Measurements from ENCODE around the gene MAGEA2B. TPM values are rescaled to one million over a fixed set of nuclear protein-coding genes. Genes with fewer than 3 reads are reported as not detected.
"Not testable (repeated sequence)": the region's sequence is repeated elsewhere in the genome, so short reads cannot be mapped to it uniquely, and the experiment has no call there.

The MAGEA2B gene
- total and polyA plus RNA-seq, 4 donors, result not detected

DNA sequence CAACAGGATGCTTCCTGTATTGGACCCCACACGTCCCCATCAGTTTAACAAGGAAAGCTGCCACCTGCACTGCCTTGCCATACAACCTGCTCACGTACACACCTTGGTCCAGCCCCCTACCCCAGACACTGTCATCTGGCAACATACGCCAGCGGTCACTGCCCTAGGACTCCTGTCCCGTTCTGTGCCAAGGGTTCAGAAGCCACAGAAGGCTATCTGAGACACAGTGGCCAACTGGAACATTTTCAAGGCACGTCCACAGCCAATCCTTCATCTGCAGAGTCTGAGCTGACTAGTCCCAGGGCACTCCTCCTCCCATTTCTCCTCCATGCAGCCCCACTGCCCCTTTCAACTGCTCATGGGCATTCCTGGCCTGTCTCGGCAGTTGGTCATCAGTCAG is 47.2 kb downstream of the MAGEA2B start:
- not testable (repeated sequence) for DNase-seq (ENCODE audit: low spot score); H3K4me1 ChIP-seq (ENCODE audit: control insufficient read depth in 4 of 4, insufficient read depth in 4 of 4, low read length in 3 of 4); H3K9me3 ChIP-seq (ENCODE audit: control insufficient read depth in 4 of 4, low read length in 3 of 4); H3K27me3 ChIP-seq (ENCODE audit: control insufficient read depth in 4 of 4, insufficient read depth in 4 of 4, low read length in 3 of 4); H3K27ac ChIP-seq (ENCODE audit: low read depth in 1 of 2, low read length in 2 of 2); H3K36me3 ChIP-seq (ENCODE audit: control insufficient read depth in 4 of 4, insufficient read depth in 3 of 4, low read depth in 1 of 4, low read length in 3 of 4); H3K9ac ChIP-seq (ENCODE audit: low read depth in 1 of 2, low read length in 2 of 2); H3K4me3 ChIP-seq (ENCODE audit: low read depth in 1 of 3, low read length in 3 of 3)
- 55% methylated on average over 2 of the region's 7 CpGs for WGBS

- H3K9me3 ChIP-seq (ENCODE audit: control insufficient read depth in 4 of 4, low read length in 3 of 4); H3K4me1 ChIP-seq (ENCODE audit: control insufficient read depth in 4 of 4, insufficient read depth in 4 of 4, low read length in 3 of 4); H3K36me3 ChIP-seq (ENCODE audit: control insufficient read depth in 4 of 4, insufficient read depth in 3 of 4, low read depth in 1 of 4, low read length in 3 of 4); H3K27ac ChIP-seq (ENCODE audit: low read depth in 1 of 2, low read length in 2 of 2); H3K27me3 ChIP-seq (ENCODE audit: control insufficient read depth in 4 of 4, insufficient read depth in 4 of 4, low read length in 3 of 4); DNase-seq (ENCODE audit: low spot score); H3K4me3 ChIP-seq (ENCODE audit: low read depth in 1 of 3, low read length in 3 of 3); H3K9ac ChIP-seq (ENCODE audit: low read depth in 1 of 2, low read length in 2 of 2): not testable (repeated sequence)
- 83% methylated on average over 9 of the region's 9 CpGs for WGBS
These were observed 52.1 kb downstream of the MAGEA2B start for GRCh38 chrX:152766562-152766961.

Other genes with a start within 250 kb of the MAGEA2B start
- gene GABRQ, start 76.7 kb upstream of the MAGEA2B start, total RNA-seq, result under 1 TPM in 1 of 2 donors, not detected in 1; 0.05 TPM
- under 1 TPM in 1 of 2 donors, not detected in 1; 0.01 TPM for gene GABRQ, start 76.7 kb upstream of the MAGEA2B start, polyA plus RNA-seq
- gene MAGEA3, start 15.8 kb upstream of the MAGEA2B start, total RNA-seq, result not detected
- not detected for gene MAGEA3, start 15.8 kb upstream of the MAGEA2B start, polyA plus RNA-seq
- gene CSAG2, start 5.4 kb upstream of the MAGEA2B start, total RNA-seq, result under 1 TPM in 1 of 2 donors, not detected in 1; 0.14 TPM
- not detected for gene CSAG2, start 5.4 kb upstream of the MAGEA2B start, polyA plus RNA-seq
- not detected for gene CSAG1, start 19.1 kb downstream of the MAGEA2B start, total RNA-seq
- gene CSAG1, start 19.1 kb downstream of the MAGEA2B start, polyA plus RNA-seq, result not detected
- gene MAGEA12, start 19.1 kb downstream of the MAGEA2B start, total RNA-seq, result not detected
- not detected for gene MAGEA12, start 19.1 kb downstream of the MAGEA2B start, polyA plus RNA-seq
- not detected for gene MAGEA2, start 39.2 kb downstream of the MAGEA2B start, total RNA-seq
- gene MAGEA2, start 39.2 kb downstream of the MAGEA2B start, polyA plus RNA-seq, result not detected
- gene CSAG3, start 44.6 kb downstream of the MAGEA2B start, total RNA-seq, result under 1 TPM in 1 of 2 donors, not detected in 1; 0.14 TPM
- gene CSAG3, start 44.6 kb downstream of the MAGEA2B start, polyA plus RNA-seq, result not detected
- gene MAGEA6, start 55.1 kb downstream of the MAGEA2B start, total RNA-seq, result not detected
- not detected for gene MAGEA6, start 55.1 kb downstream of the MAGEA2B start, polyA plus RNA-seq
- 10 to 100 TPM; 10.1 to 24.3 TPM for gene CETN2, start 116.1 kb downstream of the MAGEA2B start, total RNA-seq
- gene CETN2, start 116.1 kb downstream of the MAGEA2B start, polyA plus RNA-seq, result 10 to 100 TPM; 10.9 to 16.4 TPM
- 10 to 100 TPM; 42.6 to 63.6 TPM for gene NSDHL, start 116.4 kb downstream of the MAGEA2B start, total RNA-seq
- gene NSDHL, start 116.4 kb downstream of the MAGEA2B start, polyA plus RNA-seq, result 10 to 100 TPM; 23.8 to 34.6 TPM
- gene ZNF185, start 183.4 kb downstream of the MAGEA2B start, total RNA-seq, result 1 to 10 TPM; 1.1 to 3.2 TPM
- under 1 TPM; 0.44 to 0.80 TPM for gene ZNF185, start 183.4 kb downstream of the MAGEA2B start, polyA plus RNA-seq

Measured in liver (tissue), 9 donors.